ENCODE data around the gene RPL35.

- TF ChIP-seq CTCF (conservative IDR thresholded peaks at IDR 0.05; ENCODE audit: low read depth in 2 of 2) (no peak), EZH2phosphoT487 (IDR thresholded peaks at IDR 0.05; ENCODE audit: unreplicated experiment) (no peak), CREB1 (CRISPR knock-in tag; IDR thresholded peaks at IDR 0.05; ENCODE audit: low read depth) (no peak), JUNB (IDR thresholded peaks at IDR 0.05; ENCODE audit: unreplicated experiment) (no peak), EZH2 (IDR thresholded peaks at IDR 0.05; ENCODE audit: low read depth, unreplicated experiment) (no peak), POLR2AphosphoS5 (IDR thresholded peaks at IDR 0.05; ENCODE audit: low read depth) (no peak), NANOG (IDR thresholded peaks at IDR 0.05; ENCODE audit: borderline replicate concordance) (no peak), ZNF331 (CRISPR knock-in tag; IDR thresholded peaks at IDR 0.05; ENCODE audit: low read depth) (no peak), ZNF114 (CRISPR knock-in tag; IDR thresholded peaks at IDR 0.05) (no peak)
- TF ChIP-seq, protein P1, sequence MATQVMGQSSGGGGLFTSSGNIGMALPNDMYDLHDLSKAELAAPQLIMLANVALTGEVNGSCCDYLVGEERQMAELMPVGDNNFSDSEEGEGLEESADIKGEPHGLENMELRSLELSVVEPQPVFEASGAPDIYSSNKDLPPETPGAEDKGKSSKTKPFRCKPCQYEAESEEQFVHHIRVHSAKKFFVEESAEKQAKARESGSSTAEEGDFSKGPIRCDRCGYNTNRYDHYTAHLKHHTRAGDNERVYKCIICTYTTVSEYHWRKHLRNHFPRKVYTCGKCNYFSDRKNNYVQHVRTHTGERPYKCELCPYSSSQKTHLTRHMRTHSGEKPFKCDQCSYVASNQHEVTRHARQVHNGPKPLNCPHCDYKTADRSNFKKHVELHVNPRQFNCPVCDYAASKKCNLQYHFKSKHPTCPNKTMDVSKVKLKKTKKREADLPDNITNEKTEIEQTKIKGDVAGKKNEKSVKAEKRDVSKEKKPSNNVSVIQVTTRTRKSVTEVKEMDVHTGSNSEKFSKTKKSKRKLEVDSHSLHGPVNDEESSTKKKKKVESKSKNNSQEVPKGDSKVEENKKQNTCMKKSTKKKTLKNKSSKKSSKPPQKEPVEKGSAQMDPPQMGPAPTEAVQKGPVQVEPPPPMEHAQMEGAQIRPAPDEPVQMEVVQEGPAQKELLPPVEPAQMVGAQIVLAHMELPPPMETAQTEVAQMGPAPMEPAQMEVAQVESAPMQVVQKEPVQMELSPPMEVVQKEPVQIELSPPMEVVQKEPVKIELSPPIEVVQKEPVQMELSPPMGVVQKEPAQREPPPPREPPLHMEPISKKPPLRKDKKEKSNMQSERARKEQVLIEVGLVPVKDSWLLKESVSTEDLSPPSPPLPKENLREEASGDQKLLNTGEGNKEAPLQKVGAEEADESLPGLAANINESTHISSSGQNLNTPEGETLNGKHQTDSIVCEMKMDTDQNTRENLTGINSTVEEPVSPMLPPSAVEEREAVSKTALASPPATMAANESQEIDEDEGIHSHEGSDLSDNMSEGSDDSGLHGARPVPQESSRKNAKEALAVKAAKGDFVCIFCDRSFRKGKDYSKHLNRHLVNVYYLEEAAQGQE (IDR thresholded peaks at IDR 0.05; ENCODE audit: unreplicated experiment), result no peak
Measured at GRCh38 chr9:124829334-124829669, 32.5 kb downstream of the RPL35 start.

Measured in GM23338 (cell line).